ENCODE data around the gene TACO1. TPM values are rescaled to one million over a fixed set of nuclear protein-coding genes. Genes with fewer than 3 reads are reported as not detected.

TACO1 gene
- total and polyA plus RNA-seq, 2 donors (not counting 1 experiment from before 2014, with no cell fraction given) = 18.7 to 26.9 TPM

GRCh38 chr17:63555500-63556156 lies 45.1 kb upstream of the TACO1 start:
- TF ChIP-seq CTCF (conservative IDR thresholded peaks at IDR 0.05 in 1 of 2, IDR thresholded peaks at IDR 0.05 in 1 of 2; ENCODE audit: low read depth in 1 of 2, low read length in 2 of 2) (no peak), EZH2 (IDR thresholded peaks at IDR 0.05; ENCODE audit: low read length, missing control alignments) (no peak)
- Histone ChIP-seq H3K4me1 (ENCODE audit: control insufficient read depth, extremely low read depth, insufficient read depth, low read length) (peaks cover 8% of the 10 kb centered on the region), H3K9ac (ENCODE audit: insufficient read depth, low read length) (no peak overlapping the region), H3K4me3 (replicated peaks in 1 of 4; ENCODE audit: control extremely low read depth in 1 of 4, insufficient read depth in 1 of 4, low read depth in 3 of 4, low read length in 4 of 4) (no peak overlapping the region), H3K4me2 (ENCODE audit: extremely low read depth, insufficient read depth, low read length) (no peak overlapping the region), H3K79me2 (ENCODE audit: control insufficient read depth, insufficient read depth, low read length) (peaks cover 90% of the 10 kb centered on the region), H3K27ac (ENCODE audit: insufficient read depth, low read length) (no peak overlapping the region), H4K20me1 (ENCODE audit: control insufficient read depth, extremely low read depth, insufficient read depth, low read length) (peaks cover 3% of the 10 kb centered on the region), H3K9me3 (ENCODE audit: control insufficient read depth, insufficient read depth, low read depth, low read length) (no peaks in the 10 kb centered on the region), H3K36me3 (ENCODE audit: control insufficient read depth, insufficient read depth, low read length) (no peaks in the 10 kb centered on the region), H3K27me3 (ENCODE audit: control insufficient read depth, insufficient read depth, low read length) (no peaks in the 10 kb centered on the region), H2AFZ (ENCODE audit: low read length) (no peak overlapping the region)
- DNase-seq (ENCODE audit: low read depth in 2 of 2) = no peak

GRCh38 chr17:63557416-63557815 lies 43.3 kb upstream of the TACO1 start:
- Histone ChIP-seq H3K27ac (ENCODE audit: insufficient read depth, low read length) (no peak overlapping the region), H3K36me3 (ENCODE audit: control insufficient read depth, insufficient read depth, low read length) (no peaks in the 10 kb centered on the region), H3K79me2 (ENCODE audit: control insufficient read depth, insufficient read depth, low read length) (peaks cover 85% of the 10 kb centered on the region), H3K4me1 (ENCODE audit: control insufficient read depth, extremely low read depth, insufficient read depth, low read length) (peaks cover 7% of the 10 kb centered on the region), H3K4me3 (replicated peaks in 1 of 4; ENCODE audit: control extremely low read depth in 1 of 4, insufficient read depth in 1 of 4, low read depth in 3 of 4, low read length in 4 of 4) (no peak overlapping the region), H2AFZ (ENCODE audit: low read length) (no peak overlapping the region), H3K4me2 (ENCODE audit: extremely low read depth, insufficient read depth, low read length) (no peak overlapping the region), H4K20me1 (ENCODE audit: control insufficient read depth, extremely low read depth, insufficient read depth, low read length) (peaks cover 3% of the 10 kb centered on the region), H3K27me3 (ENCODE audit: control insufficient read depth, insufficient read depth, low read length) (no peaks in the 10 kb centered on the region), H3K9ac (ENCODE audit: insufficient read depth, low read length) (no peak overlapping the region), H3K9me3 (ENCODE audit: control insufficient read depth, insufficient read depth, low read depth, low read length) (no peaks in the 10 kb centered on the region)
- no peak for DNase-seq (ENCODE audit: low read depth in 2 of 2)
- TF ChIP-seq CTCF (conservative IDR thresholded peaks at IDR 0.05 in 1 of 2, IDR thresholded peaks at IDR 0.05 in 1 of 2; ENCODE audit: low read depth in 1 of 2, low read length in 2 of 2) (no peak), EZH2 (IDR thresholded peaks at IDR 0.05; ENCODE audit: low read length, missing control alignments) (no peak)

GRCh38 chr17:63558441-63558840 lies 42.3 kb upstream of the TACO1 start:
- no peaks in the 10 kb centered on the region for H4K20me1 ChIP-seq (ENCODE audit: control insufficient read depth, extremely low read depth, insufficient read depth, low read length)

More at GRCh38 chr17:63558441-63558840, 42.3 kb upstream of the TACO1 start:
- Histone ChIP-seq H2AFZ (ENCODE audit: low read length) (no peak overlapping the region), H3K9me3 (ENCODE audit: control insufficient read depth, insufficient read depth, low read depth, low read length) (no peaks in the 10 kb centered on the region), H3K36me3 (ENCODE audit: control insufficient read depth, insufficient read depth, low read length) (no peaks in the 10 kb centered on the region), H3K4me3 (replicated peaks in 1 of 4; ENCODE audit: control extremely low read depth in 1 of 4, insufficient read depth in 1 of 4, low read depth in 3 of 4, low read length in 4 of 4) (no peak overlapping the region), H3K4me1 (ENCODE audit: control insufficient read depth, extremely low read depth, insufficient read depth, low read length) (no peaks in the 10 kb centered on the region), H3K9ac (ENCODE audit: insufficient read depth, low read length) (no peak overlapping the region), H3K4me2 (ENCODE audit: extremely low read depth, insufficient read depth, low read length) (no peak overlapping the region), H3K27ac (ENCODE audit: insufficient read depth, low read length) (no peak overlapping the region), H3K79me2 (ENCODE audit: control insufficient read depth, insufficient read depth, low read length) (peaks cover 78% of the 10 kb centered on the region), H3K27me3 (ENCODE audit: control insufficient read depth, insufficient read depth, low read length) (no peaks in the 10 kb centered on the region)
- no peak for TF ChIP-seq EZH2 (IDR thresholded peaks at IDR 0.05; ENCODE audit: low read length, missing control alignments)
- no peak for TF ChIP-seq CTCF (conservative IDR thresholded peaks at IDR 0.05 in 1 of 2, IDR thresholded peaks at IDR 0.05 in 1 of 2; ENCODE audit: low read depth in 1 of 2, low read length in 2 of 2)
- DNase-seq (ENCODE audit: low read depth in 2 of 2) = no peak

All from fibroblast of lung (primary cell).